GM19238 (cell line): Measurements from ENCODE around the gene NCK2.
"Not testable (repeated sequence)": the region's sequence is repeated elsewhere in the genome, so short reads cannot be mapped to it uniquely, and the experiment has no call there.

Source experiments
- DNase-seq: peaks from one replicate; pipeline ENCODE4 v3.0.0; 2011; ENCODE audit warnings: low spot score; ENCODE audit not compliant: insufficient read length

NCK2 gene

GRCh38 chr2:105888625-105889024 is 143.9 kb downstream of the NCK2 start:
- DNase-seq: no peak

DNA sequence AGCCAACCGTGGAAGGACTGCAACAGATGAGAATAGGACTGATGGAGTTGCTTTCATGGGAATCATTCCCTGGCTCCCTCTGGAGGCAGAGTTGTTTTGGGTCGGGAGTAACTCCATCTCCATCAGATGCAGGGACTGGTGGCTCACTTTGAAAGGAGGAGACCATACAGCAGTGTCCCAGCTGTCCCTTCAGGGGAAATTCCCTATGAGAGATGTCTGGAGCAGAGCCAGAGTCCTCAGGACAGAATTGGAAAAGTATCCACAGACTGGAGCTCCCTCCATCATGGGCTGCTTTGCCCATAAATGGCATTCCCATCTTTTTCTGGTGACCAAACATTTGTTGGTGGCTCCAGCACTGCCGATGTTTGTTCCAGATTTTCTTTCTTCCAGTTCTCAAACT is 144.3 kb downstream of the NCK2 start:
- no peak for DNase-seq

- DNase-seq: no peak
These were observed 145.4 kb downstream of the NCK2 start for GRCh38 chr2:105890111-105890510.

DNA sequence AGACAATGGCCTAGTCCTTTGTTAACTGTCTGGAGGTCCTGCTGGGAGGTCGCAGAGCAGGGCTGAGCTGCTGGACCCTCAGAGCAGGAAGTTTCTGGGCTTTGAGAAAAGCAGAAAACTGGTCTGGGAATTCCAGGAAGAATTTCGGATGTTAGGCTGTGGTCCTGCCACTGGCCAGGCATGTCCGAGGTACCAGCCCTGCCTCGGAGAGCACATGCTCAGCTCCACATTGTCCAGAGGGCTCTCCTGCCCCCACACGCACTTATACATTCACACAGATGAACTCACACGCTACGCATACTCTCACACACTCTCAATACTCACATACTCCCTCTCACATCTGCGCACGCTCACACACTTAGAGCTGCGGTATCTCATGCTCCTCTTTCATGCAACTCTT is 146.1 kb downstream of the NCK2 start:
- DNase-seq: no peak

- DNase-seq: no peak
These were observed 148.6 kb downstream of the NCK2 start for GRCh38 chr2:105893011-105893995.

GRCh38 chr2:105894327-105894944 is 149.7 kb downstream of the NCK2 start:
- DNase-seq: no peak

DNA sequence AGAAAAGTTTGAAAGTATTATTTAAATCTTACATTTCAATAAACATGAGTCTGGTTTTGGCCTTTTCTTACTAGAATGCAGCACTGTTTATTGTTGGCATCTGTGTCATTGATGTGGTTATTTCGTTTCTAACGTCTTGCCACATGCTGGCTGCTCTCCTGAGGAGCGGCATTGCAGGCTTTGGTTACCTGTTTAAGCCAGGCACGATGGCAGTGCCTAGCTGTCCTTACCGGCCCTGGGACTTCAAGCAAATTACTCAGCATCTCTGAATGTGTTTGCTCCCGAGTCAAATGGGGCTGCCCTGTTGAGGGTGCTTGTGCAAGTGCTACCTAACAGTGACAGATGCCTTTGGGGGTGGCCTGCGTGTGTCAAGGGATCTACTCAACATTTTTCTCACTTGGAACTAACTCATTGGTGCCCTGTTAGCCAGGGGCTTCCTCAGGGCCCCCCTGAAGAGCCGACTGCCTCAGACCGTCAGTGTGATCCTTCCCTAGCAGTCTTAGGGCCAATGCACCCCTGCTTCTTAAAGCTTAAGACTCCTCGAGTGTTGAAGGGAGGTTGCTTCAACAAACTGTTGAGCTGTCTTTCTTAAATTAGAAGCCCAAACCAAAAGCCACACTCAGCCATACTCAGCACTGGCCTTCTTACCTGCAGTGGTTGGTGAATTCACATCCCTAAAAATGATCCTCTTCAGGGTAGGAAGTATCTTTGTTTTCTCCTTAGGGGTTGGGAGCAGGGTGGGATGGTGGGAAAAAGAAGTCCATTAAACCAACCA is 151.5 kb downstream of the NCK2 start:
- DNase-seq: no peak

- no peak for DNase-seq
These were observed 152.1 kb downstream of the NCK2 start for GRCh38 chr2:105896765-105897163.

- DNase-seq: not testable (repeated sequence)
These were observed 153.0 kb downstream of the NCK2 start for GRCh38 chr2:105897694-105898093.

DNA sequence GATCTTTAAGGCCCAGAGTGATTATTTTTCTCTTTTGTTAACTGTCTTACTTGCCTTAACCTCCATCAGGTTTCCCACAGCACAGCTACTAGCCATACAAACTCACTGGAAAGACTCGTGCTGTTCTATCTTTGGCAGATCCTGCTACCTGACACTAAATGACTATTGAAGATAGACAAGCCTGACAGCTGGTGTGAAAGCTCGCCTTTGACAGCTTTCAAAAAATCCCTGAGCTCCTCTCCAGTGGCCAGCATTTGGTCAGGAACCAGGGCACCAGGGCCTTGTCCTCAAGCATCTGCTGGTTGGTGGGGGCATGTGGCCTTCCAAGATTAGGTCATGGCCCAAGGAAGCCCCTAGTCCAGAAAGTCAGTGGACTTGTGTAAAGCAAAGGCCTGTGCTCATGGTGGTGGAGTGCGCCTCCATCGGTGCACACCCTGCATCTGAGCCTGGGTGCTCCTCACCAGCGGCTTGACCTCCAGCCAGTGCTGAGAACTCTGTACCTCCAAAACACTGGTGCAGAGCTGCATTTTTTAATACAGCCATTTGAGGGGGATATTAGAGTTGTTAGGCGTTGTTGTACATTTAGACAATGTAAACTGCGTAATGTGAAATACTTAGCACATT is 158.5 kb downstream of the NCK2 start:
- no peak for DNase-seq

- DNase-seq: peak; percentile 33
These were observed 160.2 kb downstream of the NCK2 start for GRCh38 chr2:105904938-105905337.

DNA sequence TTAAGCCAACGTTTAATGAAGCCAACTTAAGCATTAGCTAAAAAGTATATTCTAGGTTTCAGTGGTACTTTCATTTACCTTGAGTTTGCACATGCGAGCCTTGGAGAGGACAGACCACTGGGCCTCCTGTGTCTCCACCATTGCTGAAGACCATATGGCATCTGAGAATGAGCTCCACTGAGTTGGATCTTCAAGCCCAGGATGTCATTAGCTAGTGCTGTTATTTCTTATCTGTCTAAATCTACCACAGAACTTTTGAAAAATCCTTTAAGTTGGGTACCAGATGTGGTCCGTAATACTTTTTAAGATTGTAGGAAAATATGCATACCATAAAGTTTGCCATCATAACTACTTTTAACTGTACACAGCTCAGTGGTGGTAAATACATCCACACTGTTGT is 161.8 kb downstream of the NCK2 start:
- DNase-seq: no peak

DNA sequence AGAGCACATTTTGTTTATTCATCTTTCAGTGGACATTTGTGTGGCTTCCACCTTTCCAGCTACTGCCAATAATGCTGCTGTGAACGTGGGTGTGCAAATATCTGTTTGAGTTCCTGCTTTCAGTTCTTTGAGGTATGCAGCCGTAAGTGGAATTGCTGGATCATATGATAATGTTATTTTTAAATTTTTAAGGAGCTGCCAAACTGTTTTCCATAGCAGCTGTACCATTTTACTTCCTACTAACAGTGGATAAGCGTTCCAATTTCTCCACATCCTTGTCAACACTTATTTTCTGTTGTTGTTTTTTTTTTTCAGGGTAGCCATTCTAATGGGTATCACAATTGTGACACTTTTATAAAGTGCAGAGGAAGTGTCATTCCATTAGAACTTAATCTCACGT is 162.5 kb downstream of the NCK2 start:
- DNase-seq: no peak

GRCh38 chr2:105909215-105909614 is 164.5 kb downstream of the NCK2 start:
- DNase-seq: no peak

DNA sequence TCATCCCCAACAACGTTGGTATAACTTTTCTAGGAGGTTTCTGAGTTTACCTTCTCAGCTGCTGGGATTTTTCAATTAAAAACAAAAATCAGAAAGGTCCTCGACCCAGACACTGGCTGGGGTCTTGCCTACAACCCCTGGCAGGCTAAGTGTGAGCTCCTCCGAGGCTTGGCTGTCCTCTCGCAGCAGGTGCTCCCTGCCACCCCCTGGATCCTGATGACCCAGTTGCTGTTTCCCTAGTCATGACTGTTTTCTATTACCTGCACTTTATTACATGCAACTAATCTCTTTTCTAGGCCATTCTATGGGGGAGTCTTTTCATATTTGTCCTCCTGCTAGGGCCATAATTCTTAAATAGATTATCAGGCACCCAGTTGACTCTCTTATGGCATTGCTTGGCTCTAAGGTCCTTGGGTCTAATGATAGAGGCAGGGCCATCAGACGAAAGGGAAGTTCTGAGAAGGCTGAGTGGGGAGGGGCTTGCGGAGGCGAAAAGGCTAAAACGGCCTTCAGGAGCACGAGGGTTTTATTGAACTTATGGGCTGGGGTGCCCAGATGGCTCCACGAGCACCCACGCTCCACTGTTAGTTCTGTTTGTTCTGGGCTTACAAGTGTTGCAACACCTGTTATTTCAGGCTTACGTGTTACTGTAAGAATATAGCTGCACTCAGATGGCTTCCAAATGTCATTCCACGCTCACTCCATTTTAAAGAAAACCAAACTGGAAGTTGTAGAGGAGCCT is 166.0 kb downstream of the NCK2 start:
- no peak for DNase-seq

DNA sequence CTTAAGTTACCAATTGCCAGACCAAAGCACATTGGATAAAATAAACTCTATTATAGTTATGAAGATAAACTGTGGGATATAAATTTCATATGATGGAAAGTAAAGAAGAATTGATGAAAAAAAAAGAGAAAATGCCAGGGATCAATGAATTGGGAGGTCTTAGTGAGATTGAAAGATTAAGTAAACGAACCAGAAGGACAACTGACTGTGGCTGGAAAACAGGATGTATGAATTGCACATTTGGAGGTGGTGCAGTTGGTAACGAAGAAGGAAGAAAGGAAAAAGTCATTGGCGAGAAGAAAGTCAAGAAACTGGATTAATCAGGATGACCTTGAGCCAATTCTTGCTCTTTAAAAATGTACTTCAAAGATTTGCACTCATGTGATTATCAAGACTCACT is 166.7 kb downstream of the NCK2 start:
- no peak for DNase-seq

- no peak for DNase-seq
These were observed 167.4 kb downstream of the NCK2 start for GRCh38 chr2:105912081-105912480.

- DNase-seq: no peak
These were observed 170.4 kb downstream of the NCK2 start for GRCh38 chr2:105915005-105915558.

GRCh38 chr2:105917226-105917625 is 172.5 kb downstream of the NCK2 start:
- no peak for DNase-seq

DNA sequence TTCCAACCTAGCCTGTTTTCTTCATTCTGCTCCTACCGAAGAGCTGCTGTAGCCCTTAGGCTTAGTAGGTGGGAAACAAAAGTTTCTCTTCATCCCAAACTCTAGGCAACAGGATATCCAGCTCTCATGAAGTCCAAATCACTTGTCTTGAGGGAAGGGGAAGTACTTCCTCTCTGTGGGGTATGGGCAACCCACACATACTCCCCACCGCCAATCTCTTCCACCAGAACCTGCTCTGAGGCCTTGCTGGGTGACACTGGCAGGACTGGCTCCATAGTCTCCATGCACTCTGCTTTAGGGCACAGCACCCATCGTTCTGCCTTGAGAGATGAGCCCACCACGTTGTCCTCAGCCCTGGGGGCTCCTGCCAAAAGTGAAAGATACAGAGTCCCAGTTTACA is 173.0 kb downstream of the NCK2 start:
- no peak for DNase-seq
